Progenitor cell of endocrine pancreas (in vitro differentiated cells): Measurements from ENCODE around the gene KRTAP2-1. TPM values are rescaled to one million over a fixed set of nuclear protein-coding genes. Genes with fewer than 3 reads are reported as not detected.

Source experiments
- DNase-seq: peaks from one replicate; pipeline ENCODE4 v3.0.0; 2021; ENCODE audit warnings: low spot score; ENCODE audit not compliant: unreplicated experiment
- H3K27ac Mint-ChIP-seq: 2 replicates; pipeline ENCODE4 v1.8.0; 2021; ENCODE audit warnings: mild to moderate bottlenecking, moderate library complexity, mixed read lengths
- H3K27me3 Mint-ChIP-seq: 2 replicates; pipeline ENCODE4 v1.8.0; 2021; ENCODE audit warnings: mixed read lengths
- H3K36me3 Mint-ChIP-seq: 2 replicates; pipeline ENCODE4 v1.8.0; 2022; ENCODE audit warnings: mixed read lengths; ENCODE audit not compliant: insufficient read depth
- H3K4me1 Mint-ChIP-seq: 2 replicates; pipeline ENCODE4 v1.8.0; 2021; ENCODE audit warnings: low read depth, mixed read lengths
- H3K4me3 Mint-ChIP-seq: 2 replicates; pipeline ENCODE4 v1.8.0; 2021; ENCODE audit warnings: low read depth, mild to moderate bottlenecking, moderate library complexity, mixed read lengths
- H3K9me3 Mint-ChIP-seq: 2 replicates; pipeline ENCODE4 v1.8.0; 2021; ENCODE audit warnings: low read depth, mixed read lengths
- total RNA-seq: library from RNA; stranded (reverse); gene quantifications from 2 replicates; pipeline ENCODE4 v1.2.1, GENCODE V29; 2021
- TF ChIP-seq, protein P1 (sequence below): fragments of 200-600 bp; sonication (generic); IDR thresholded peaks from one replicate; pipeline ENCODE4 v1.5.0; 2021; ENCODE audit warnings: antibody characterized with exemption, mild to moderate bottlenecking; ENCODE audit not compliant: unreplicated experiment

KRTAP2-1 gene
- total RNA-seq, 1 donor from 2014 or later, result not detected

DNA sequence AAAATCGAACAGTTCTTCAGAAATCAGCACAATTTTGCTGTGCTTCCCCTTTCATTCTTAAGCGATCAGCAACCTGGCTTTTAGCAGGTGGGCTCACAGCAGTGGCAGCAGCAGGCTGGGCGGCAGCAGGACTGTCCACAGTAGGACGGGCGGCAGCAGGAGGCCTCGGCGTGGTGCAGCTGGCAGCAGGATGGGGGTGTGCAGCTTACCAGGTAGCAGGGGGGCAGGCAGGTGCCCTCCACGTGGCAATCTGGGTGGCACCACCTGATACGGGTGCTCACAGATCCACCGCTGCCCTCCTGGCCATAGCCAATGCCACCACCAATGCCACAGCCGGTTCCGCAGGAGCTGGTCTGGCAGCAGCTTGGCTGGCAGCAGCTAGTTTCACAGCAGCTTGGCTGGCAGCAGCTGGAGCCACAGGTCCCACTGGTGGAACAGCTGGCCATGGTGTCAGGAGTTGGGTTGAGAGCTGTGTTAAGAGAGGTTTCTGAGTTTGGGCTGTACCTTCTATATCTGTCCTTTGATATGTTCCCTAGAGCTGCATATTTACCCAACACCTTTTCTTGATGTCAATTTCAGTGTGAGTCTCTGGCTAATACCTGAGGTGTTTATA lies 17.4 kb downstream of the KRTAP2-1 start, which contains the start of gene KRTAP1-4:
TSS of gene KRTAP1-4 (minus strand) at position 563 of the 613 bp plus-strand sequence. CDS start at position 446, 117 bp downstream.
- Mint-ChIP-seq H3K4me1 (no peaks in the 10 kb centered on the region), H3K27ac (no peak within 1 kb of the TSS), H3K9me3 (no peaks in the 10 kb centered on the region), H3K36me3 (no peaks in the 10 kb centered on the region), H3K27me3 (peaks cover 5% of the 10 kb centered on the region), H3K4me3 (no peak within 1 kb of the TSS)
- DNase-seq, result no peak
- TF ChIP-seq, protein P1, sequence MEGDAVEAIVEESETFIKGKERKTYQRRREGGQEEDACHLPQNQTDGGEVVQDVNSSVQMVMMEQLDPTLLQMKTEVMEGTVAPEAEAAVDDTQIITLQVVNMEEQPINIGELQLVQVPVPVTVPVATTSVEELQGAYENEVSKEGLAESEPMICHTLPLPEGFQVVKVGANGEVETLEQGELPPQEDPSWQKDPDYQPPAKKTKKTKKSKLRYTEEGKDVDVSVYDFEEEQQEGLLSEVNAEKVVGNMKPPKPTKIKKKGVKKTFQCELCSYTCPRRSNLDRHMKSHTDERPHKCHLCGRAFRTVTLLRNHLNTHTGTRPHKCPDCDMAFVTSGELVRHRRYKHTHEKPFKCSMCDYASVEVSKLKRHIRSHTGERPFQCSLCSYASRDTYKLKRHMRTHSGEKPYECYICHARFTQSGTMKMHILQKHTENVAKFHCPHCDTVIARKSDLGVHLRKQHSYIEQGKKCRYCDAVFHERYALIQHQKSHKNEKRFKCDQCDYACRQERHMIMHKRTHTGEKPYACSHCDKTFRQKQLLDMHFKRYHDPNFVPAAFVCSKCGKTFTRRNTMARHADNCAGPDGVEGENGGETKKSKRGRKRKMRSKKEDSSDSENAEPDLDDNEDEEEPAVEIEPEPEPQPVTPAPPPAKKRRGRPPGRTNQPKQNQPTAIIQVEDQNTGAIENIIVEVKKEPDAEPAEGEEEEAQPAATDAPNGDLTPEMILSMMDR, result no peak

GRCh38 chr17:41026715-41027471 lies 20.2 kb downstream of the KRTAP2-1 start, which contains the start of gene KRTAP1-5:
Gene KRTAP1-5, minus strand, starts transcription at chr17:41027208. Its CDS starts 53 bp downstream, at chr17:41027155.
- H3K27me3 Mint-ChIP-seq, result peaks cover 5% of the 10 kb centered on the region
- no peaks in the 10 kb centered on the region for H3K9me3 Mint-ChIP-seq
- no peak within 1 kb of the TSS for H3K4me3 Mint-ChIP-seq
- no peaks in the 10 kb centered on the region for H3K4me1 Mint-ChIP-seq
- DNase-seq, result no peak
- TF ChIP-seq, protein P1, result no peak
- H3K36me3 Mint-ChIP-seq, result no peaks in the 10 kb centered on the region
- H3K27ac Mint-ChIP-seq, result no peak within 1 kb of the TSS

GRCh38 chr17:41024697-41025096 lies 22.4 kb downstream of the KRTAP2-1 start:
- Mint-ChIP-seq H3K9me3 (peaks cover 2% of the 10 kb centered on the region), H3K27me3 (peaks cover 5% of the 10 kb centered on the region), H3K4me1 (no peaks in the 10 kb centered on the region), H3K27ac (no peak overlapping the region), H3K4me3 (no peak overlapping the region), H3K36me3 (no peaks in the 10 kb centered on the region)
- no peak for DNase-seq
- TF ChIP-seq, protein P1, result no peak

DNA sequence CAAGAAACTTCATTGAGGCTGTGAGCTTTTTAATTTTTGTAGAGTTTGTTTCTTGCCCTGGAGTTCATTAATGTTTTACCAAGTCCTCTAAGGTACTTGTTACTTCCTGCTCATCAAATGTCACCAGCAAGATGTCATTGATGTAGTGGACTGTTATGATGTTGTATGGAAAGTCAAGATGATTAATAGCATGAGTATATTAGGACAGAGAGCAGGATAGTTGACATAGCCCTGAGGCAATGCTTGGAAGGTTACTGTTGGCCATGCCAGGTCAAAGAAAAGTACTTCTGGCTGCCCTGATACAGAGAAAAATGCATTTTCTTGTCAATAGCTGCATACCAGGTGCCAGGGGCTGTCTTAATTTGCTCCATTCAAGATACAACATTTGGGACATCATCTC lies 26.8 kb downstream of the KRTAP2-1 start:
- Mint-ChIP-seq H3K36me3 (no peaks in the 10 kb centered on the region), H3K27ac (no peak overlapping the region), H3K4me3 (no peak overlapping the region), H3K27me3 (peaks cover 4% of the 10 kb centered on the region), H3K9me3 (peaks cover 2% of the 10 kb centered on the region), H3K4me1 (peaks cover 4% of the 10 kb centered on the region)
- TF ChIP-seq, protein P1, result no peak
- no peak for DNase-seq

DNA sequence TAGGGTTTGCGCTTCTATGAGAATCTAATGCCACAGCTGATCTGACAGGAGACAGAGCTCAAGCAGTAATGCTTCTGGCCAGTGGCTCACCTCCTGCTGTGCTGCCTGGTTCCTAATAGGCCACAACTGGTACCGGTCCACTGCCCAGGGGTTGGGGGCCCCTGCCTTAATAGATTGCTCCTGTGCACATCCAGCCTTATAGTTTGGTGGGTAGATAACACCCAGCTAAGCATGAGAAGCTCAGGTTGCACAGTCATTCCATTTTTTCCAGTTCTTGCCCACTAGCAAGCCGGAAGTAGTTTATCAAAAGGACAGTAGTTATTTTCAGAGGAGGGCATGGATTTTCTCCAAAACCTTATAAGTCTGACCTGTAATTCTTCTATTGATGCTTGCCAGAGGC lies 27.7 kb downstream of the KRTAP2-1 start:
- no peaks in the 10 kb centered on the region for H3K27me3 Mint-ChIP-seq
- no peak overlapping the region for H3K27ac Mint-ChIP-seq
- no peak for DNase-seq
- peaks cover 4% of the 10 kb centered on the region for H3K4me1 Mint-ChIP-seq
- peaks cover 2% of the 10 kb centered on the region for H3K9me3 Mint-ChIP-seq
- H3K4me3 Mint-ChIP-seq, result no peak overlapping the region
- TF ChIP-seq, protein P1, result no peak
- no peaks in the 10 kb centered on the region for H3K36me3 Mint-ChIP-seq
